NCI-H446 treated with DMSO at 0.1 percent for 48 hours (cell line): Measurements from ENCODE around the gene RTN4R.

ENCODE experiments used
- DNase-seq: peaks from one replicate; lab custom pipeline; 2025; lab: John Stamatoyannopoulos, UW

Gene RTN4R

DNA sequence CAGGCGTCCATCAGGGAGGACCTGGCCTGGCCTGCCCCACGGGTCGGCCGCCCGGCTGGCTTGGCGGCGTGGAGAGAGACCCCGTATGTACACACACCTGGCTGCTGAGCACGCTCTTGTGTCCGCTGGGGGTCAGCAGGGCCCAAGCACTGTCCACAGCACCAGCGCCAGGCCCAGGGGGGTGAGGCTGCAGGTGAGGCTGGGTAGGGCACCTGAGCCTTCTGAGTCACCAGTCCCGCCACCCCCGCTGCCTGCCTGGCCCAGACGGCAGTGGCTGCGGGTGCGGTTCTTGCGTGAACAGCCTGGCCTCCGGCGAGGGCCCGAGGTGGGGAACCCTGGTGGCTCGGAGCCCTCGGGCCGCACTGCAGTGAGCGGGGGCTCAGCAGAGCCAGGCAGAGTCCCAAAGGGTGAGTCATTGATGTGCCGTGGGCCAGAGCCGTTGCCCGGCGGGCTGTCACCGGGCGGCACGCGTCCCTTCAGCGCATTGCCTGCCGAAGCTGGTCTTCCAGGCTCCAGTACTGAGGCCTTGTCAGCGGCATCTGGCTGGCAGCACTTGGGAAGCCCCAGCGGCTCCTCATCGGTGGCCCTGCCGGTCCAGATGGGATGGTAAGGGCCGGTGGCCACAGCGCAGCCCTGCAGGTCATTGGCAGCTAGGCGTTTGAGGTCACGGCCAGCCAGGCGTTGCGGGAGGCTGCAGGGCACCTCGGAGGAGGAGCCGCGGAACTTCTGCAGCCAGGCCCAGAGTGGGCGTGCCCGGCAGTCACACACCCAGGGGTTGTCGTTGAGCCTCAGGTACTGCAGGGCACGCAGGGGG is 26.3 kb downstream of the RTN4R start:
- no peak for DNase-seq

DNA sequence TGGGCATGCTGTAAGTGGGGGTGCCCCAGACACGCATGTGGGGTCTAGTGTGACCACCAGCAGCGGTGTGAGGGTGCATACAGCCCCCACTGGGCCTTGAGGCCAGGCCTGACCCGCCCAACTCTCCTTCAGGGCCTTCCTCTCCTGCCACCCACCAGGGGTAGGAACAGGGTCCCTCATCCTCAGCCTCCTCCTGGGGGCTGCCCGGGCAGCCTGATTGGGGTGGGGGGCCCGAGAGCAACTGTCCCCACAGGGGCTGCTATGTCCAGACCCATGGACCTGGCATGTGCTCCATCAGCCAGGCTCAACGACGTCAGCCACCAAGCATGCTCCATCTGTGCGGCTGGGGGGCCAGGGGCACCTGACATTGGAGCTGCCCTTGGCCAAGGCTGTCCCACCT is 27.2 kb downstream of the RTN4R start:
- no peak for DNase-seq

DNA sequence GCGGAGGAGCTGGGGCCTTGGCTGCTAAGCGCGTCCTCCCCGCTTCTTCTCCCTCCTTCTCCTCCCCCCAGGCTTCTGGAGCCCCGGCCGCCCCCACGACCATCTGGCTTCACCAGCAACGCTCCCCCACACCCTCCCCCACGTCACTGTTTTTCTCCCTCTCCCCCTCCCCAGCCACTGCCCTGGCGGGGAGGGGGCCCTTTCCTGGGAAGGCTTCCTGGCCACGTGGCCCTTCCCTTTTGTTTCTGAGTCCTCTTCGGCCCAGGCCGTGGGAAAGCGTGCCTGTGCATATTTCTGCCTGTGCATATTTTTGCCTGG is 27.7 kb downstream of the RTN4R start:
- peak; percentile 32 for DNase-seq

- DNase-seq: no peak
These were observed 28.3 kb downstream of the RTN4R start for GRCh38 chr22:20239676-20240446.

- no peak for DNase-seq
These were observed 29.0 kb downstream of the RTN4R start for GRCh38 chr22:20238901-20239675.

- no peak for DNase-seq
These were observed 29.6 kb downstream of the RTN4R start for GRCh38 chr22:20238536-20238900.

DNA sequence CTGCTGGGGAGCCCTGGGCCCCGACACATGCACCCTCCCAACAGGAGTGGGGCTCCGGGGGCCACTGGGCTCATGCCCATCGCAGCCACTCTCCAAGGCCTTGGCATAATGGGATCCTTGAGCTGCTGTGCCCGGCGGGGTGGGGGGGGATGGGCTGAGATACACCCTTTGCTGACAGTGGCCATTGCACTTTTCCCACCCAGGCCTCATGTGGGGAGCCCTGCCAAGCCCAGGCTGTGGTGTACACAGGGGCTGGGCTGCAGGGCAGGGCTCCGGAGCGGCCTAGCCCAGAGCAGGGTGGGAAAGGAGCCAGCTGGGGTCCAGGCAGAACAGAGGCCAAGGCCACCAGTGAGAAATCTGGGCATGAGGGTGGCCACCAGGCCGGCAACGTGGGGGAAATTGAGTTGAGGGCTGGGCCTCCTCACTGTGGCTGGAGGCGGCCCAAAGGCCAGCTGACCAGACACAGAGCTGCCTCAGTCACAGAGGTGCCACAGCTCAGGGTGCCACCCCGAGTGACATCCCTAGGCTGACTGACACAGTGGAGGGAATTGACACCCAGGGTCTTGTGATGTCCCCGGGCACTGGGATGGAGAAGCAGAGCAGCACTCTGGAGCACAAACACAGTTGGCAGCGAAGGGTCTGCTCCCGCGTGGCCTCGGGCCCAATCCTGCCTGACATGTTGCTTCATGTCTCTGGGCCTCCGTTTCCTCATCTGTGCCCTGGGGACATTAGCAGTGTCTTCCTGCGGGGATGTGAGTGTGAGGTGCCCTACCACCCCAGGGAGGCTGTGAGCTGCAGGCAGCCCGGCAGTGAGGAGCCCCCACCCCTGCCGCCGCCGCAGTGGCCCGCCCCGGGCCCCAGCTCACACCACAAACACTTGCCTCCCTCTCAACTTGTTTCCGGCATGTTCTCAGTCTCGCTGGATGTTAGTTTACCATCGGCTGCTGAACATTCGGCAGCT is 30.4 kb downstream of the RTN4R start:
- no peak for DNase-seq

DNA sequence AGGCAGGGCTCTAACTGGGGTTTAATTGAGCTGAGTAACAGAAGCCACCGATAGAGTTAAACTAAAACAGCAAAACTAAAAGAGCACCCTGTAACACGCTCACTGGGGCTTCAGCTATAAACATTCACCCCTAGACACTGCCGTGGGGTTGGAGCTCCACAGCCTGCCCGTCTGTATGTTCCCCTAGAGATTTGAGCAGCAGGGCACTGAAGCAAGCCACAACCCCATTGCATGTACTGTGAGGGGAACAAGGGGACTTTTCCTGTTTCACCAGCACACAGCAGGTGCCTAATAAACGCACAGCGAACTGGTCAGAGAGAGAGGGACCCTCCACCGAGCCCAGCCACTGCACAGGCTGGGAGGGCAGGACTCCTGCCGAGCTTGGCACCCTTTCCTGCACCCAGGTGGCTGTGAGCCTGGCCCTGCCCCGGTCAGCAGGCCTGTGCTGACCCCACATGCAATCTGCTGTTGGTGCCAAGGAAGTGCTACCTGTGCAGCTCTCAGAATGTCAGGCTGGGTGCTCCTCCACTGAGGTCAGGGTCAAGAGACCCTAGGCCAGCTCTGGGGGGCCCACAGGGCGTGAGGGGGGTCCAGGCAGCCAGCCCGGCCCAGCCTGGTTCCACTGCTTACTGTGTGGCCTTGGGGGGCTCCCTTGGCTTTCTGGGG is 31.9 kb downstream of the RTN4R start:
- no peak for DNase-seq

GRCh38 chr22:20235389-20235991 is 32.6 kb downstream of the RTN4R start:
- peak; percentile 50 for DNase-seq

DNA sequence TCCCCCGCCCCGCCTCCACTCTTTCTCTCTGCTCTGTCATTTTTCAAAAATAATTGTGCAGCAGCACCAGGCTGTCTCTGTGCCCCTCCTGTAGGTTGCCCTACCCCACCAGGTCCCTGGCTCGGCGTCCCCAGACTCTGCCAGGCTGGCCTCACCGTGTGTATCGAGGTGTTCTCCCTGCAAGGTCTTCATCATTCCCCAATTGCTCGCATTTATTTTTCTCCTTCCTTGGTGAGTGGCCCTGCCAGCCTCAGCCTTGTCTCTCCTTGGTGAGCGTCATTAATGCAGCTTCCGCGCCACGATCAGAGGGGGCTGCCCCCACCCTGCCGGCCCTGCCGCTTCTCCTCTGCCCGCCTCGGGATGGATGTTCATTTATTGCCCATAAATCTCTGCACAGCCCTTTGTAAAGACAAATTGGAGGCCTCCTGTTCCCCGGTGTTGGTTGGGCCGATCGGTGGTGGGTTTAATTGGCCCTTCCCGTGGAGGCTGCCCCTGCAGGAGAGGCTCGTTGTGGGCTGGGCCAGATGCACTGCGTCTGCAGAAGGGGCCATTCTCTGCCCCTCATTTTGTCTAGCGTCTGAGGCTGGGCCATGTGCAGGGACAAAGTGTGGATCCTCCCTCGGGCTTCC is 33.2 kb downstream of the RTN4R start:
- DNase-seq: no peak

DNA sequence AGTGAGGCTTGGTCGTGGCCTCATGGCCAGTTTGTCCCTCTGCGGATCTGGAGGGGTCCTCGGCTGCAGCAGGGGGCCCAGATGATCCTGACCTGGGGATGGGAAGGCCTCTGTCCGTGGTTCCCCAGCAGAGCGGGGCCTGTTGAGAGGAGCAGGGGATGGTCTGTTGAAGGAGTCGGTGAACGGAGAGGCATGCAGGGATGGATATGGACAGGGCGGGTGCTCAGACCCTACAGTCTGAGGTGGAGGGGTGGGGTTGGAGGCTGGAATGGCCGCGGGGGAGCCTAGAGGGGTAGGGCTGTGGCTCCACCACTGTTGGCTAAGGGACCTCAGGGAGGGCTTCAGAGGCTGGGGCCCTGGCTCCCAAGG is 33.8 kb downstream of the RTN4R start:
- DNase-seq: no peak

DNA sequence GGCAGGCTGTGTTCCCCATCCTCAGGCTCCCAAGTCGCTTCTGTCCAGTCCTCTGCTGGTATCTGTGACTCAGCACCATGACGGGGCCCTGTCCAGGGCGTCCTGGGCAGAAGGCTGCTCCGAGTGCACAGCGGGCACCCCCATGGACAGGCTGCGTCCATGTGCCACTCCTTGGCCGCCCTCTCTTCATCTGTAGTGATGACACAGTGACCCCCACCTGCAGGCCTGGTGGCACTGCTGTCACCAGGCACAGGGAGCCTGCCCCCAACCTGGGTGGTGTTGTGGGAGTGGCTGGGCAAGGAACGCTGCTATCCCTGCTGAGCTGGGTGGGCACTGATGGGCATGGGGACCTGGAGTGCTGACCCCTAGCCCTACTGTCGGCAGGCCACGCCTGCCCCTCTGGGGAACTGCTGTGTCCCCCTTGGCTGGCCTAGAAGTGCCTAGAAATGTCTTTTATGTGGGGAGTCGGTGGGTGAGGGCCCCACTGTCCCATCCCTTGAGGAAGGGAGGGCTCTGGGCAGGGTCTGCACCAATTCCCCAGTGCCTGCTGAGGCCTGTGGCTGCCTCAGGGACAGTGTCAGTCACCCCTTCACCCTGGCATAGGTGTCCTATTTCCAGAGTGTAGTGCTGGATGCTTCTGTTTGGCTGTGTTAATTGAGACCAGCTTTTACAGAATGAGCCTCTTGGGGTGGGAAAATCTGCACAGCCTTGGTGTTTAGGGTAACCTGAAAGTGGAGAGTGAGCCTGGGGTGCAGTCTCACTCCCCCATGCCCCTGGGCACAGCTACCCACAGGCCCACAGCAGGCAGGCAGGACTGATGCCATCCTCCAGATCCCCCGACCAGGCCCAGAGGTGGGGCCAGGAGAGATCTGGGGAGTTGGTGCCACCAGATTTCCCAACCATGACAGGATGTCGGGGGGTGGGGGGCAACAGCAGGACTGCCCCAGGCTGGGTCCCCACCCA is 34.5 kb downstream of the RTN4R start:
- DNase-seq: no peak

DNA sequence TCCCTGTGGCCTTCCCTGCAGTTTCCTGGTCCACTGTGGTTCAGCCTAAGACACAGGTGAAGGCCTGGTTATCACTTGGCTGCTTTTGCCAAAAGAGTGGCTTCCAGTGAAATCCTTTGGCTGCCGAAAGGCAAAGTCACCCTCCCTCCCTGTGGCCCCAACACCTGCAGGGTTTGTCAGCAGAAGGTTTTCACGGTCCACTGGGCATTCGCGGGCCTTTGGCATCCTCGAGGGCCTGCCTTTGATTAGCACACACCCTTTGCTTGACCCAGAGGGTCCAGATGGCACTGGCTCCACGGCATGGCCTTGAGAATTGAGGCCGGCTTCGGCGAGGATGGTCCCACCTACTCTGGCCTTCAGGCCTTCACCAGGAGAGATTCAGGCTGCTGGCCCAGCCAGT is 35.3 kb downstream of the RTN4R start:
- no peak for DNase-seq

GRCh38 chr22:20232237-20232598 is 35.9 kb downstream of the RTN4R start:
- no peak for DNase-seq

DNA sequence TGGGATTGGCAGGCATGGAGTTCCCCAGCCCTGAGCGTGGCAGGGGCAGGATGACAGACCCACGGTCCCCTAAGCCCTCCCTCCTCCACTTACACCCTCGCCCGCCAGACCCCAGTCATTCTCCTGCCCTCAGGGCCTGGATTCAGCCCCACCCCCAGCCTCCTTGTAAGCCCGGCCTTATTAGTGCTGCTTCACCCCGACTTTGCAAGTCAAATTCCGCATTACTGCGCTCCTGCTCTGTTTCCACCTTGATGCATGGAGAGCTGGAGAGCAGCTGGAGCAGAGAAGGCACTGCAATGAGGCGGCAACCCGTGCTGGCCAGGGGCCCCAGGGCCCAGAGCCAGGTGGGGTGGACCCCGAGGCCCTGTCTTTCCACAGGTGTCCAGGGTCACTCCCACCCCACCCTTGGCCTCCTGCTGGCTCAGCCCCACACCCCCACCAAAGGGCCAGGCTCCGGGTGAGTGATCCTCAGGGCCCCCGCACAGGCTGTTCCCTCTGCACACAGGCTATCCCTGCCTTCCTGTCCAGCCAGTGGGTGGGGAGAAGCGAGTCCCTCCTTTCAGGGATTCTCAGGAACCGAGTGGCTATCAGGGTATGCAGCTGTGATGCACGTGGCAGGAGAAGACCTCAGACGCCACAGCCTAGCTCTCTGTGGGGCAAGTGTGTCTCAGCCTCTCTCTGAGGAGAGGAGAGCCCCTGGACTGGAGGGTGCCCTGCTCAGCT is 36.4 kb downstream of the RTN4R start:
- DNase-seq: no peak

DNA sequence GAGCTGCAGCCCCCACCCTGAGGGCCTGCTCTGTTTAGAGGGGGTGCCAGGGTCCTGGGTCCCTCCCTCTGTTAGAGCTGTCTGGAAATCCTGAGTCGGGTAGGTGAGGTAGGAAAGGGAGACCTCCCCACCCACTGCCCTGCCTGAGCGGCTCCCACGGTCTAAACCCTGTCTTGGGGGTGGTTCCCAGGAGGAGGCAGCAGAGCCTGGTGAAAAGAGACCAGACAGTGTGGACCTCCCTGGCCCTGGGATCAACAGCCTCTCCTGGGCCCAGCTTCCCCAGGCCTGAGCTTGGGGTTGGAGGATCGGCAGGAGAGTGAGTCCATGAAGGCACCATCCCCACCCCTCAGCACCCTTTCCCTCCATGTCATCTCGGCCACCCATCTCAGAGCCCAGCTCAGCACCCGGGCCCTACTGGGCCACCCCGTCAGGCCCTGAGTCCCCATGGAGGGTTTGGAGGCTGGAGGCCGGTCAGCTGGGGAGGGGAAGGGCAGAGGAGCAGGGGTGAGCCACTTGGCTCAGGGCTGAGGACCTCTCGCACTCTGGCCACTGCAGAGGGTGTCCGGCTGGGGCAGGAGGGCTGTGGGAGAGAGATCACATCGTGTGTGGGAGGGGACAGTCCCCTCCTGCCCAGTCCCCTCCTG is 37.2 kb downstream of the RTN4R start:
- no peak for DNase-seq

- DNase-seq: peak; percentile 60
These were observed 38.0 kb downstream of the RTN4R start for GRCh38 chr22:20229916-20230775.
